Neural cell (in vitro differentiated cells): ENCODE data around the gene GNB1.

Experiments used
- CTCF ChIP-seq: fragments of 450-650 bp; IDR thresholded peaks from 2 replicates; pipeline ENCODE4 v1.5.1; 2014; ENCODE audit warnings: antibody characterized with exemption, mild to moderate bottlenecking, moderate library complexity; ENCODE audit not compliant: poor library complexity, severe bottlenecking
- EP300 ChIP-seq: fragments of 450-650 bp; conservative IDR thresholded peaks from 2 replicates; pipeline ENCODE4 v1.6.1; 2014; ENCODE audit warnings: antibody characterized with exemption, mild to moderate bottlenecking, moderate library complexity; ENCODE audit not compliant: poor library complexity, severe bottlenecking
- EZH2 ChIP-seq: fragments of 200-600, 300-800 bp; shearing (Covaris generic), sonication (generic); IDR thresholded peaks from 2 replicates; pipeline ENCODE4 v1.6.1; 2014; ENCODE audit warnings: antibody characterized with exemption, low read length, borderline replicate concordance, mild to moderate bottlenecking; ENCODE audit not compliant: insufficient read depth, poor library complexity, severe bottlenecking
- MXI1 ChIP-seq: fragments of 450-650 bp; conservative IDR thresholded peaks from 2 replicates; pipeline ENCODE4 v1.6.1; 2014; ENCODE audit warnings: antibody characterized with exemption, mild to moderate bottlenecking; ENCODE audit not compliant: poor library complexity, severe bottlenecking
- POLR2AphosphoS5 ChIP-seq: IDR thresholded peaks from 2 replicates; pipeline ENCODE4 v1.6.1; 2012
- RAD21 ChIP-seq: fragments of 450-650 bp; conservative IDR thresholded peaks from 2 replicates; pipeline ENCODE4 v1.6.1; 2014; ENCODE audit warnings: antibody characterized with exemption, mild to moderate bottlenecking, moderate library complexity
- REST ChIP-seq: IDR thresholded peaks from 2 replicates; pipeline ENCODE4 v1.6.1; 2012; ENCODE audit warnings: borderline replicate concordance
- SMC3 ChIP-seq: fragments of 450-650 bp; conservative IDR thresholded peaks from 2 replicates; pipeline ENCODE4 v1.6.1; 2014; ENCODE audit warnings: antibody characterized with exemption, mild to moderate bottlenecking, moderate library complexity; ENCODE audit not compliant: poor library complexity
- TAF1 ChIP-seq: IDR thresholded peaks from 2 replicates; pipeline ENCODE4 v1.6.1; 2012; ENCODE audit warnings: low read depth

GRCh38 chr1:1895060-1895418 is 4.2 kb upstream of the GNB1 start:
- TF ChIP-seq CTCF = no peak
- no peak for TF ChIP-seq SMC3
- TF ChIP-seq EZH2 = no peak
- no peak for TF ChIP-seq POLR2AphosphoS5
- TF ChIP-seq MXI1 = no peak
- no peak for TF ChIP-seq EP300
- TF ChIP-seq REST = no peak
- no peak for TF ChIP-seq TAF1
- TF ChIP-seq RAD21 = no peak
